HAP-1 (cell line): ENCODE measurements around the gene HSP90B1.

ENCODE experiments used
- DNase-seq, 2 experiments: peaks; one replicate each; pipeline ENCODE4 v3.0.0-alpha.2; 2016 to 2020; ENCODE audit warnings: low spot score in 2 of 2
- H3K27me3 ChIP-seq: fragments of 250-450 bp; sonication (Bioruptor Pico); 2 replicates; pipeline ENCODE4 v1.5.1; 2020; ENCODE audit warnings: low read depth, mild to moderate bottlenecking, moderate library complexity
- H3K36me3 ChIP-seq: fragments of 250-450 bp; sonication (Bioruptor Pico); replicated peaks from 2 replicates; pipeline ENCODE4 v1.5.1; 2020; ENCODE audit warnings: mild to moderate bottlenecking
- H3K4me1 ChIP-seq: fragments of 250-450 bp; sonication (Bioruptor Pico); 2 replicates; pipeline ENCODE4 v1.5.1; 2020; ENCODE audit warnings: mild to moderate bottlenecking
- H3K4me3 ChIP-seq: fragments of 250-450 bp; sonication (Bioruptor Pico); 2 replicates; pipeline ENCODE4 v1.5.1; 2020; ENCODE audit warnings: mild to moderate bottlenecking, moderate library complexity
- H3K9me3 ChIP-seq: fragments of 250-450 bp; sonication (Bioruptor Pico); 2 replicates; pipeline ENCODE4 v1.5.1; 2020; ENCODE audit warnings: mild to moderate bottlenecking, moderate library complexity
- in situ Hi-C: fragments of 300-500 bp; cut with MboI; formaldehyde crosslinking; loops from 3 replicates; pipeline ENCODE4 v1.14.3; 2020; ENCODE audit warnings: low sequenced_read_pairs, inconsistent platforms, mixed read lengths

The HSP90B1 gene

DNA sequence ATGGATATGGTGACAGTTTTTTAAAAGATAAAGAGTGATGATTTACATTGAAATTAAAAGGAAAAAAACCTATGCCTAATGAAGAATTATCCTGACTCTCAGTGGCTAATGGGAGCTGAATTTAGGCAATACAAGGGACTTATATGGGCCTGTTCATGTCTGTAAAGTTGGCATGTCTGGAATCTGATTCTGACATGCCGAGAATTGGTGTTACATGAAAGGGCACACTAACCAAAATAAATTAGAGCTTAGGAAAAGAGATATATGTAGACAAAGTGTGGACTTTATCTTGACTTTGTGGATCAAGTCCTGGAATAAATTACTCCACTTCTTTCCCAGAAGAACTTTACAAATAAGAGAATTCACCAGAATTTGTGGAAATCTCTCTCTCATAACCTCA lies 36.5 kb downstream of the HSP90B1 start:
- peaks cover 7% of the 10 kb centered on the region for H3K4me1 ChIP-seq
- no peaks in the 10 kb centered on the region for H3K27me3 ChIP-seq
- H3K4me3 ChIP-seq = peak overlapping the region; percentile 98
- in situ Hi-C loops = no loop called here
- peaks cover 21% of the 10 kb centered on the region for H3K36me3 ChIP-seq
- DNase-seq = no peak
- no peaks in the 10 kb centered on the region for H3K9me3 ChIP-seq

DNA sequence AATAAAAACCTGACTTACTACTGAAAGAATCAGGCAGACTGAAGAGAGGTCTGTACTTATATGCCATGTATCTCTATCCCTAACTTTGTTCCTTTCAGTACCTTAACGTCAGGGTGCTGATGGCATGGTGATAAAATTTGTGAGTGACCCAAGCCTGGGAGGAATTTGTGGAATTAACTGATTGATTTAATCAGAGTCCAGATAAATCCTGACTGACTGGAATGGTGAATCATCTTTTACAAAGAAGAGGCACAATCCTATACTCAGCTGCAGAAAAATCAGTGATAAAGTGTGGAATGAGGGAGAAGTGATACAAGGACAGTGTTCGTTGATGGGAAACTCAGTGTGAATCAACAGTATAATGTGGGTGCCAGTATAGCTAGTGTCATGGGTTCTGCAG lies 39.2 kb downstream of the HSP90B1 start:
- DNase-seq = no peak
- no peaks in the 10 kb centered on the region for H3K9me3 ChIP-seq
- H3K36me3 ChIP-seq = peaks cover 23% of the 10 kb centered on the region
- no peaks in the 10 kb centered on the region for H3K27me3 ChIP-seq
- H3K4me1 ChIP-seq = peaks cover 7% of the 10 kb centered on the region
- in situ Hi-C loops = no loop called here
- no peak overlapping the region for H3K4me3 ChIP-seq

DNA sequence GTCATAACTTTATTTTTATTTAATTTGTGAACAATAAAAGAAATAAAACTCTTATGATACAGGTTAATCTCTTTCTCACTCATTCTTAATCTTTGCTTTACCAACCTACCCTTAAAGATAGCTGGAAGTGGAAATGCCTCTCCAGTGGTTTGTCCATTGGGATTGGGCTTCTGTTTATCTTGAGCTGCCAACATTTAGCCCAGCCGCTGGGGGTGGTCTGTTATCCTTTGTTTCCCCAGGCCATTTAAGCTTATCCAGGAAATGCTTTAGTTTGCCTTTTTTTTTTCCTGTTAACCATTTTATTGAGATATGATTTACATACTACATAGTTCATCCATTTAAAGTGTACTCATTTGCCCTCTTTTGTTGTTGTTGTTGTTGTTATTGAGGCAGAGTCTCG lies 43.7 kb downstream of the HSP90B1 start:
- Histone ChIP-seq H3K9me3 (no peaks in the 10 kb centered on the region), H3K4me1 (no peaks in the 10 kb centered on the region), H3K36me3 (peaks cover 35% of the 10 kb centered on the region), H3K27me3 (no peaks in the 10 kb centered on the region), H3K4me3 (no peak overlapping the region)
- in situ Hi-C loops = no loop called here
- DNase-seq = no peak

DNA sequence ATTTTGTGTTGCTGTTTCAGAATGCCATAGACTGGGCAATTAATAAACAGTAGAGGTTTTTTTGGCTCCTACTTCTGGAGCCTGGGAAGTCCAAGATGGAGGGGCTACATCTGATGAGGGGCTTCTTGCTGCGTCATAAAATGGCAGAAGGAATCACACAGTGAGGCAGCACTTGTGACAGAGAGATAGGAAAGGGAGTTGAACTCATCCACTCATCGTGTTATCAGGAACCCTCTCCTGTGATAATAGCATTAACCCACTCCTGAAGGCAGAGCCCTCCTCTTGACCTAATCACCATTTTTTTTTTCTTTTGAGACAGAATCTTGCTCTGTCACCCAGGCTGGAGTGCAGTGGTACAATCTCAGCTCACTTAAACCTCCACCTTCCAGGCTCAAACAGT lies 45.2 kb downstream of the HSP90B1 start:
- H3K4me1 ChIP-seq = no peaks in the 10 kb centered on the region
- H3K36me3 ChIP-seq = peaks cover 35% of the 10 kb centered on the region
- H3K4me3 ChIP-seq = no peak overlapping the region
- no peaks in the 10 kb centered on the region for H3K9me3 ChIP-seq
- no peak for DNase-seq
- in situ Hi-C loops = no loop called here
- H3K27me3 ChIP-seq = no peaks in the 10 kb centered on the region

GRCh38 chr12:103978384-103978982 lies 48.3 kb downstream of the HSP90B1 start:
- Histone ChIP-seq H3K27me3 (no peaks in the 10 kb centered on the region), H3K9me3 (no peaks in the 10 kb centered on the region), H3K4me3 (no peak overlapping the region), H3K36me3 (peaks cover 57% of the 10 kb centered on the region), H3K4me1 (no peaks in the 10 kb centered on the region)
- no peak for DNase-seq
- in situ Hi-C loops = no loop called here

DNA sequence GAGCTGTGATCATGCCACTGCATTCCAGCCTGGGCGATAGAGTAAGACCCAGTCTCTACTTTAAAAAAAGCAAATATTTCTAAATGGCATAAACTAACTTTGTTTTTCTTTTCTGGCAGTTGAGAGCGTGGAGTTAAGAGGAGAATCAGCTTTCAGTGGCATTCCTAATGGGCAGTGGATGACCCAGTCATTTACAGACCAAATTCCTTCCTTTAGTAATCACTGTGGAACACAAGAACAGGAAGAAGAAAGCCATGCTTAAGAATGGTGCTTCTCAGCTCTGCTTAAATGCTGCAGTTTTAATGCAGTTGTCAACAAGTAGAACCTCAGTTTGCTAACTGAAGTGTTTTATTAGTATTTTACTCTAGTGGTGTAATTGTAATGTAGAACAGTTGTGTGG lies 56.6 kb downstream of the HSP90B1 start:
- Histone ChIP-seq H3K4me1 (no peaks in the 10 kb centered on the region), H3K36me3 (peaks cover 60% of the 10 kb centered on the region), H3K4me3 (no peak overlapping the region), H3K9me3 (no peaks in the 10 kb centered on the region), H3K27me3 (no peaks in the 10 kb centered on the region)
- in situ Hi-C loops = no loop called here
- no peak for DNase-seq

- in situ Hi-C loops = no loop called here
- Histone ChIP-seq H3K36me3 (0 out of 2 replicates have a peak, but pooled peaks cover 5% of the 10 kb centered on the region), H3K4me3 (no peak overlapping the region)
Observed at GRCh38 chr12:103994235-103994634, 64.0 kb downstream of the HSP90B1 start.

GRCh38 chr12:103996595-103996994 lies 66.4 kb downstream of the HSP90B1 start:
- Histone ChIP-seq H3K27me3 (peaks cover 10% of the 10 kb centered on the region), H3K4me3 (no peak overlapping the region), H3K4me1 (no peaks in the 10 kb centered on the region), H3K36me3 (no peaks in the 10 kb centered on the region), H3K9me3 (no peaks in the 10 kb centered on the region)
- no peak for DNase-seq
- in situ Hi-C loops = no loop called here

More at GRCh38 chr12:103994235-103994634, 64.0 kb downstream of the HSP90B1 start:
- Histone ChIP-seq H3K4me1 (no peaks in the 10 kb centered on the region), H3K9me3 (no peaks in the 10 kb centered on the region), H3K27me3 (peaks cover 2% of the 10 kb centered on the region)
- no peak for DNase-seq

GRCh38 chr12:103997286-103997900 lies 67.2 kb downstream of the HSP90B1 start:
- DNase-seq = no peak
- Histone ChIP-seq H3K4me1 (no peaks in the 10 kb centered on the region), H3K9me3 (no peaks in the 10 kb centered on the region), H3K27me3 (peaks cover 10% of the 10 kb centered on the region), H3K4me3 (no peak overlapping the region), H3K36me3 (no peaks in the 10 kb centered on the region)
- in situ Hi-C loops = no loop called here
